K562 (cell line): ENCODE results near the gene POC5. TPM values are rescaled to one million over a fixed set of nuclear protein-coding genes. Genes with fewer than 3 reads are reported as not detected.

Experiments used
- ATAC-seq: fragments of 200-7000 bp; cut with Tn5 transposase; 3 replicates; pipeline ENCODE4 v1.9.1; 2020; ENCODE audit warnings: moderate library complexity
- BruUV-seq: library from RNA; stranded (reverse); fragments of 400-500 nt; replicated peaks from 2 replicates; lab custom pipeline; 2021; lab: Mats Ljungman, UMichigan
- CTCF ChIA-PET: fragments of 300-600 bp; formaldehyde crosslinking; extraction: SDS; loops from one replicate; lab custom pipeline; 2021; ENCODE audit warnings: low intra/inter-chr PET ratio; lab: Yijun Ruan, JAX
- POLR2A ChIA-PET: fragments of 300-600, 350-650 bp; sonication (Branson Sonifier 250); formaldehyde crosslinking; extraction: SDS; loops from one replicate; lab custom pipeline; 2021; ENCODE audit warnings: antibody characterized with exemption, inconsistent platforms; lab: Yijun Ruan, JAX
- DNase-seq, 4 experiments: peaks; one replicate each; pipeline versions ENCODE4 v3.0.0 to v3.0.0-alpha.2; 2011 to 2018; ENCODE audit warnings: low spot score in 3 of 4, mixed read lengths in 3 of 4; ENCODE audit errors: extremely low read depth in 1 of 4
- FAIRE-seq: peaks from 2 replicates; lab custom pipeline; 2011; peaks lifted over from hg19 to GRCh38; lab: Jason Lieb, UNC
- H2AFZ ChIP-seq: 2 replicates; pipeline ENCODE4 v1.6.0; 2011; ENCODE audit warnings: low read depth, low read length, control low read depth, inconsistent platforms
- H3K27ac ChIP-seq: fragments of 200-600 bp; 3 replicates; pipeline ENCODE4 v1.8.0; 2011; ENCODE audit warnings: low read depth, mild to moderate bottlenecking, control low read depth, inconsistent platforms, low read length, moderate library complexity, mixed read lengths; ENCODE audit errors: extremely low read depth
- H3K27me3 ChIP-seq, 2 experiments: fragments of 300-600 bp in 1 of 2; 2 replicates in 1 of 2; 3 replicates in 1 of 2; pipeline versions ENCODE4 v1.6.0 to v1.8.0; 2011; ENCODE audit warnings: inconsistent platforms in 2 of 2, low read length in 2 of 2, mild to moderate bottlenecking in 1 of 2, mixed read lengths in 1 of 2, moderate library complexity in 1 of 2; ENCODE audit not compliant: control insufficient read depth in 2 of 2, insufficient read depth in 2 of 2
- H3K36me3 ChIP-seq: fragments of 300-600 bp; 3 replicates; pipeline ENCODE4 v1.8.0; 2011; ENCODE audit warnings: mild to moderate bottlenecking, low read length, inconsistent platforms; ENCODE audit not compliant: control insufficient read depth, insufficient read depth
- H3K4me1 ChIP-seq, 2 experiments: fragments of 200-600 bp in 1 of 2; replicated peaks in 1 of 2; 2 replicates in 1 of 2; 3 replicates in 1 of 2; pipeline versions ENCODE4 v1.5.1 to v1.8.0; 2011; ENCODE audit warnings: inconsistent platforms in 2 of 2, low read length in 2 of 2, mild to moderate bottlenecking in 1 of 2, mixed read lengths in 1 of 2, moderate library complexity in 1 of 2; ENCODE audit not compliant: control insufficient read depth in 2 of 2, insufficient read depth in 2 of 2
- H3K4me2 ChIP-seq: 2 replicates; pipeline ENCODE4 v1.6.1; 2011; ENCODE audit warnings: low read length, control low read depth, inconsistent platforms, mixed read lengths; ENCODE audit not compliant: insufficient read depth
- H3K4me3 ChIP-seq: fragments of 200-600 bp; sonication (generic), shearing (Covaris generic); 2 replicates; pipeline ENCODE4 v1.5.1; 2016; ENCODE audit warnings: control low read depth, inconsistent platforms
- H3K79me2 ChIP-seq: fragments of 200-600 bp; 3 replicates; pipeline ENCODE4 v1.8.0; 2011; ENCODE audit warnings: low read length, inconsistent platforms; ENCODE audit not compliant: control insufficient read depth, insufficient read depth
- H3K9ac ChIP-seq, 2 experiments: 2 replicates each; pipeline versions ENCODE4 v1.6.0 to v1.6.1; 2011; ENCODE audit warnings: low read depth in 2 of 2, low read length in 2 of 2, control low read depth in 1 of 2, inconsistent platforms in 1 of 2, mild to moderate bottlenecking in 1 of 2, mixed read lengths in 1 of 2; ENCODE audit not compliant: insufficient read depth in 1 of 2
- H3K9me1 ChIP-seq: one replicate; pipeline ENCODE4 v1.6.0; 2011; ENCODE audit warnings: inconsistent platforms, mild to moderate bottlenecking, low read length, moderate library complexity; ENCODE audit not compliant: control insufficient read depth, insufficient read depth
- H3K9me3 ChIP-seq: replicated peaks from 2 replicates; pipeline ENCODE4 v1.5.1; 2011; ENCODE audit warnings: low read depth, low read length, inconsistent platforms; ENCODE audit not compliant: control insufficient read depth, insufficient read depth
- H4K20me1 ChIP-seq: replicated peaks from 2 replicates; pipeline ENCODE4 v1.6.1; 2011; ENCODE audit warnings: low read length, inconsistent platforms, mixed read lengths; ENCODE audit not compliant: control insufficient read depth, insufficient read depth
- BMI1 ChIP-seq: fragments of 150-350 bp; IDR thresholded peaks from 2 replicates; pipeline ENCODE4 v1.6.1; 2014; ENCODE audit warnings: low read length
- BRF1 ChIP-seq: IDR thresholded peaks from 3 replicates; pipeline ENCODE4 v1.6.1; 2011; ENCODE audit warnings: borderline replicate concordance, mild to moderate bottlenecking; ENCODE audit not compliant: insufficient read length; ENCODE audit errors: extremely low read depth
- CBFA2T2 ChIP-seq: fragments of 450-650 bp; conservative IDR thresholded peaks from 2 replicates; pipeline ENCODE4 v1.6.1; 2017; ENCODE audit warnings: mild to moderate bottlenecking
- CCNT2 ChIP-seq: IDR thresholded peaks from 2 replicates; pipeline ENCODE4 v1.6.1; 2011; ENCODE audit warnings: borderline replicate concordance, low read depth, mild to moderate bottlenecking, moderate library complexity, mixed read lengths, low read length; ENCODE audit not compliant: insufficient read length; ENCODE audit errors: extremely low read depth
- TARDBP ChIP-seq: fragments of 450-650 bp; IDR thresholded peaks from 2 replicates; pipeline ENCODE4 v1.6.1; 2016
- ZNF23 ChIP-seq: fragments of 250-450 bp; sonication (Bioruptor Pico); IDR thresholded peaks from 2 replicates; pipeline ENCODE4 v1.4.0; 2020; ENCODE audit warnings: mild to moderate bottlenecking
- ZNF274 ChIP-seq: IDR thresholded peaks from 2 replicates; pipeline ENCODE4 v1.6.1; 2011; ENCODE audit warnings: low read depth, mild to moderate bottlenecking, low read length, moderate library complexity, borderline replicate concordance
- ZNF583 ChIP-seq: fragments of 250-450 bp; sonication (Bioruptor Pico); IDR thresholded peaks from 2 replicates; pipeline ENCODE4 v1.4.0; 2020
- WGBS: fragments of 100-300 bp; shearing (Covaris generic); methylation state at CpG from one replicate; pipeline ENCODE4 v1.1.6; 2016; ENCODE audit warnings: low coverage, mixed read lengths; ENCODE audit not compliant: insufficient coverage; ENCODE audit errors: missing lambda C conversion rate; 5-methylcytosine and 5-hydroxymethylcytosine counted together
- in situ Hi-C: fragments of 300-500 bp; cut with MboI; formaldehyde crosslinking; loops from 4 replicates; pipeline ENCODE4 v1.15.0; 2018; ENCODE audit warnings: inconsistent platforms, mixed read lengths
- intact Hi-C: fragments of 100-400 bp; cut with micrococcal nuclease; formaldehyde crosslinking; loops from 2 replicates; pipeline ENCODE4 v1.14.2; 2022
- polyA plus RNA-seq, 8 experiments: library from polyadenylated mRNA; depleted of rRNA in 4 of 8; stranded (reverse) in 5 of 8; unstranded in 3 of 8; fragments of >200 nt; fragmentation: Nextera tagmentation in 2 of 8; fragmentation: Illumina TruSeq in 1 of 8; extraction: Ambion mirVana in 2 of 8; extraction: Trizol in 1 of 8; gene quantifications; 2 replicates each; pipeline versions ENCODE4 v1.2.1 to v1.2.3, GENCODE V29; 2011 to 2014; ENCODE audit warnings: inconsistent platforms in 1 of 8, missing spikeins in 1 of 8
- total RNA-seq, 7 experiments: library from RNA; depleted of rRNA in 6 of 7; stranded (reverse); fragments of >200 nt in 6 of 7; fragmentation: Illumina TruSeq in 2 of 7; extraction: Trizol in 2 of 7; gene quantifications; 2 replicates each; pipeline versions ENCODE4 v1.2.1 to v1.2.3, GENCODE V29; 2011 to 2021; ENCODE audit warnings: low replicate concordance in 1 of 7
- TF ChIP-seq, protein P1 (sequence below): sonication (generic); formaldehyde crosslinking; IDR thresholded peaks from 2 replicates; pipeline ENCODE4 v1.8.0; 2023; ENCODE audit warnings: missing genetic modification reagents, mild to moderate bottlenecking, borderline replicate concordance

Gene POC5
- total and polyA plus RNA-seq, 9 of the 15 experiments (the other 6 are each of a cell fraction or from before 2014, with no cell fraction given) = 14.5 to 38.2 (median 27.0) TPM

DNA sequence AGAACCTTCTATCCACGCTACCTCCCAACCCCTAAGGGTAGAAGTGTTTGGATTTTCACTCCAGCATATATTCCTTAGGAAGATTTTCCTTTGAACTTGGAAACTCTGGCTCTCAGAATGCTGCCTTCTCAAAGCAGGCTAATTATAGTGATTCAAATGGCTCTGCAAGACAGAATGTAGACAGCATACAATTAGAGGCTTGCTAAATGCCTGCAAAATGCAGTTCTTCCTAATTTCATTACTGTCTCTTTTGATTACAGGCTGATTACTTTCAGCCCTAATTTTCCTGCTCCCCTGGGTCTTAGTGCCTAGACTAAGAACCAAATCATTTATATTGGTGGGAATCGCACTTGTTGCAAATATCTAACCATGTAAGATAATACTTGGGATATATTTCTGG, 55.2 kb downstream of the POC5 start:
- H3K4me2 ChIP-seq = no peak overlapping the region
- H3K9ac ChIP-seq = no peak overlapping the region
- TF ChIP-seq BRF1 = no peak
- no TSS peak for BruUV-seq
- H3K4me1 ChIP-seq = no peaks in the 10 kb centered on the region
- no peak overlapping the region for H2AFZ ChIP-seq
- H3K79me2 ChIP-seq = no peaks in the 10 kb centered on the region
- intact Hi-C loops (loop anchor here (10.0 kb wide), 2 partner anchors 297 to 427 kb away; partner anchors contain the start of gene ANKRD31), in situ Hi-C loops (no loop called here)
- ChIA-PET POLR2A (no interaction called here), CTCF (no interaction called here)
- no peak for ATAC-seq
- H3K4me3 ChIP-seq = no peak overlapping the region
- no peaks in the 10 kb centered on the region for H3K27me3 ChIP-seq
- no peaks in the 10 kb centered on the region for H3K9me3 ChIP-seq
- H3K27ac ChIP-seq = no peak overlapping the region
- no peak for FAIRE-seq
- no peak for DNase-seq
- H3K36me3 ChIP-seq = no peaks in the 10 kb centered on the region
- 34% methylated on average over 2 of the region's 2 CpGs for WGBS
- H4K20me1 ChIP-seq = no peaks in the 10 kb centered on the region
- no peaks in the 10 kb centered on the region for H3K9me1 ChIP-seq

DNA sequence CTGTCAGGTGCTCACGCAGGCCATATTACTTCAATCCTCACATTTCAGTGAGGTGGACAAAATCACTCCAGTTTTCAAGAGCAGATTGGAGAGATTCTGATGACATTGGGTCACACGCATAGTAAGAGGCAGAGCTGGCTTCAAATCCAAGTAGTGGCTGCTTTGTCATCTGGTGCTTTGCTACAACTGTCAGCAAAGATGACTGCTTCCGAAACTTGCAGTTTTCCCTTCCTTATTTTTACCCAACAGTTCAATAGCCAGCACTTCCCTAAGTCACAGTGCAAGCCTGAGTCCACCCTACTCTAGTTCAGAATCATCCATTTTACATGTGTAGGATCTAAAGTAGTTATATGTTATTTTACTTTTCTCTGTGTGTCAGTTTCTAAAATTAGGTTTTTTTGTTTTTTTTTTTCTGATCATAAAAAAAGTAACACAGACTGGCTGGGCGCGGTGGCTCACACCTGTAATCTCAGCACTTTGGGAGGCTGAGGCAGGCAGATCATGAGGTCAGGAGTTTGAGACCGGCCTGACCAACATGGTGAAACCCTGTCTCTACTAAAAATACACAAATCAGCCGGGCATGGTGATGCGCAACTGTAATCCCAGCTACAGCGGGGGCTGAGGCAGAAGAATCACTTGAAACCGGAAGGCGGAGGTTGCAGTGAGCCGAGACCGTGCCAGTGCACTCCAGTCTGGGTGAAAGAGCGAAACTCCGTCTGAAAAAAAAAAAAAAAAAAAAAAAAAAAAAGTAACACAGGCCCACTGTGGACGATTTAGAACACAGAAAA, 56.4 kb downstream of the POC5 start:
- BruUV-seq = no TSS peak
- DNase-seq = no peak
- CTCF ChIA-PET = no interaction called here
- TF ChIP-seq CBFA2T2 (no peak), TARDBP (no peak), BMI1 (no peak), CCNT2 (no peak), ZNF583 (no peak), ZNF274 (no peak), ZNF23 (no peak)
- TF ChIP-seq, protein P1, sequence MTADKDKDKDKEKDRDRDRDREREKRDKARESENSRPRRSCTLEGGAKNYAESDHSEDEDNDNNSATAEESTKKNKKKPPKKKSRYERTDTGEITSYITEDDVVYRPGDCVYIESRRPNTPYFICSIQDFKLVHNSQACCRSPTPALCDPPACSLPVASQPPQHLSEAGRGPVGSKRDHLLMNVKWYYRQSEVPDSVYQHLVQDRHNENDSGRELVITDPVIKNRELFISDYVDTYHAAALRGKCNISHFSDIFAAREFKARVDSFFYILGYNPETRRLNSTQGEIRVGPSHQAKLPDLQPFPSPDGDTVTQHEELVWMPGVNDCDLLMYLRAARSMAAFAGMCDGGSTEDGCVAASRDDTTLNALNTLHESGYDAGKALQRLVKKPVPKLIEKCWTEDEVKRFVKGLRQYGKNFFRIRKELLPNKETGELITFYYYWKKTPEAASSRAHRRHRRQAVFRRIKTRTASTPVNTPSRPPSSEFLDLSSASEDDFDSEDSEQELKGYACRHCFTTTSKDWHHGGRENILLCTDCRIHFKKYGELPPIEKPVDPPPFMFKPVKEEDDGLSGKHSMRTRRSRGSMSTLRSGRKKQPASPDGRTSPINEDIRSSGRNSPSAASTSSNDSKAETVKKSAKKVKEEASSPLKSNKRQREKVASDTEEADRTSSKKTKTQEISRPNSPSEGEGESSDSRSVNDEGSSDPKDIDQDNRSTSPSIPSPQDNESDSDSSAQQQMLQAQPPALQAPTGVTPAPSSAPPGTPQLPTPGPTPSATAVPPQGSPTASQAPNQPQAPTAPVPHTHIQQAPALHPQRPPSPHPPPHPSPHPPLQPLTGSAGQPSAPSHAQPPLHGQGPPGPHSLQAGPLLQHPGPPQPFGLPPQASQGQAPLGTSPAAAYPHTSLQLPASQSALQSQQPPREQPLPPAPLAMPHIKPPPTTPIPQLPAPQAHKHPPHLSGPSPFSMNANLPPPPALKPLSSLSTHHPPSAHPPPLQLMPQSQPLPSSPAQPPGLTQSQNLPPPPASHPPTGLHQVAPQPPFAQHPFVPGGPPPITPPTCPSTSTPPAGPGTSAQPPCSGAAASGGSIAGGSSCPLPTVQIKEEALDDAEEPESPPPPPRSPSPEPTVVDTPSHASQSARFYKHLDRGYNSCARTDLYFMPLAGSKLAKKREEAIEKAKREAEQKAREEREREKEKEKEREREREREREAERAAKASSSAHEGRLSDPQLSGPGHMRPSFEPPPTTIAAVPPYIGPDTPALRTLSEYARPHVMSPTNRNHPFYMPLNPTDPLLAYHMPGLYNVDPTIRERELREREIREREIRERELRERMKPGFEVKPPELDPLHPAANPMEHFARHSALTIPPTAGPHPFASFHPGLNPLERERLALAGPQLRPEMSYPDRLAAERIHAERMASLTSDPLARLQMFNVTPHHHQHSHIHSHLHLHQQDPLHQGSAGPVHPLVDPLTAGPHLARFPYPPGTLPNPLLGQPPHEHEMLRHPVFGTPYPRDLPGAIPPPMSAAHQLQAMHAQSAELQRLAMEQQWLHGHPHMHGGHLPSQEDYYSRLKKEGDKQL (CRISPR knock-in tag) = no peak

More for the DNA sequence above, 56.4 kb downstream of the POC5 start:
- Histone ChIP-seq H2AFZ (no peak overlapping the region; the same call in 1 of the 2 replicates), H3K79me2 (no peaks in the 10 kb centered on the region), H3K4me1 (no peaks in the 10 kb centered on the region), H3K4me3 (no peak overlapping the region), H3K36me3 (no peaks in the 10 kb centered on the region), H3K27ac (no peak overlapping the region), H3K4me2 (no peak overlapping the region), H3K9ac (no peak overlapping the region), H4K20me1 (no peaks in the 10 kb centered on the region), H3K9me3 (no peaks in the 10 kb centered on the region), H3K27me3 (no peaks in the 10 kb centered on the region), H3K9me1 (no peaks in the 10 kb centered on the region)
- intact Hi-C loops = loop anchor here (10.0 kb wide), 2 partner anchors 296 to 426 kb away; partner anchors contain the start of gene ANKRD31
- POLR2A ChIA-PET = interaction anchor here (0.5 kb wide), 1 partner anchor 31 kb away, joined by 3 read pairs; no protein-coding TSS in a partner anchor
- 69% methylated on average over 12 of the region's 16 CpGs for WGBS
- ATAC-seq (no peak), FAIRE-seq (no peak)
- in situ Hi-C loops = no loop called here
